GM12878 (cell line): ENCODE results near the gene FNIP1.

Experiments
- CBFB ChIP-seq: IDR thresholded peaks from 2 replicates; pipeline ENCODE4 v1.6.1; 2016; ENCODE audit warnings: antibody characterized with exemption, low read depth
- NFIC ChIP-seq: IDR thresholded peaks from 2 replicates; pipeline ENCODE4 v1.6.1; 2012; ENCODE audit warnings: low read depth, mild to moderate bottlenecking, inconsistent platforms, low read length, moderate library complexity
- RELA ChIP-seq: fragments of 450-650 bp; IDR thresholded peaks from 2 replicates; pipeline ENCODE4 v1.8.0; 2014; ENCODE audit warnings: borderline replicate concordance; ENCODE audit not compliant: partially characterized antibody
- TF ChIP-seq, protein P1 (sequence below), 3 experiments: IDR thresholded peaks in 2 of 3; conservative IDR thresholded peaks in 1 of 3; 2 replicates each; pipeline ENCODE4 v1.5.1; 2011; ENCODE audit warnings: low read depth in 3 of 3, low read length in 3 of 3, mild to moderate bottlenecking in 3 of 3, control low read depth in 2 of 3, moderate library complexity in 2 of 3, inconsistent platforms in 1 of 3, mixed read lengths in 1 of 3; ENCODE audit not compliant: control insufficient read depth in 2 of 3, insufficient read depth in 1 of 3; ENCODE audit errors: extremely low read depth in 1 of 3

DNA sequence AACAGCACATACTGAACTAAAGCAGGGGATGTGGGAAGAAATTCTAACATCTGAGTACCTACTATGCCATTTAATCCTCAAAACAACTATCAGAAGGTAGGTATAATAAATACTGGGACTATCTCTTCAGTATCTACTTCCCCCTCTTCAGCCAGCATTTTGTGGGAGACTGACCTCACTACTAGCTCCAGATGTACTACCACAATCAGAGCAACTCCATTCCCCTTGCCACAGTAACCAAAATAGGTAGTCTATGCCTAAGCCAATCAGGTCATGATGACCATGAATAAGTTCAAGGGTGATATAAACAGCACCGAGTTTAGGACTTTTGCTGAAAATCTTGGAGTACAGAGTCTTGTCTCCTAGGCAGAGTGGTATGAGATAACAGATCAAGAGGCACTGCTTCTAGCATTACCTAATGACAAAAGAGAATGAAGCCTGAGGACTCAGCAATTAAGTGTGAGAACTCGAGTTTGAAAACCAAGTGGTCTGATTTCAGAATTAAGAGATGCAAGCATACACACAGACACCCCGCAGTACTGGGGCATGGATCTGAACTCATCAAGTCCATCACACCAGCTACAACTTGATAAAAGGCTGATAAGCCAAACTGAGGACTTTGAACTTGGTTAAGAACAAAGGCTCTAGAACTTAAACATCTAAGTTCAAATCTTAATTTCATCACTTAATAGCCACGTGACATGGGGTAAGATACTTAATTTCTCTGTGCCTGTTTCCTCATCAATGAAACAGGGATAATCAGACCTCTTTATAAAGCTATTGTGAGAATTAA lies 9.7 kb downstream of the FNIP1 start:
- TF ChIP-seq CBFB: no peak
- TF ChIP-seq RELA: no peak
- TF ChIP-seq, protein P1, sequence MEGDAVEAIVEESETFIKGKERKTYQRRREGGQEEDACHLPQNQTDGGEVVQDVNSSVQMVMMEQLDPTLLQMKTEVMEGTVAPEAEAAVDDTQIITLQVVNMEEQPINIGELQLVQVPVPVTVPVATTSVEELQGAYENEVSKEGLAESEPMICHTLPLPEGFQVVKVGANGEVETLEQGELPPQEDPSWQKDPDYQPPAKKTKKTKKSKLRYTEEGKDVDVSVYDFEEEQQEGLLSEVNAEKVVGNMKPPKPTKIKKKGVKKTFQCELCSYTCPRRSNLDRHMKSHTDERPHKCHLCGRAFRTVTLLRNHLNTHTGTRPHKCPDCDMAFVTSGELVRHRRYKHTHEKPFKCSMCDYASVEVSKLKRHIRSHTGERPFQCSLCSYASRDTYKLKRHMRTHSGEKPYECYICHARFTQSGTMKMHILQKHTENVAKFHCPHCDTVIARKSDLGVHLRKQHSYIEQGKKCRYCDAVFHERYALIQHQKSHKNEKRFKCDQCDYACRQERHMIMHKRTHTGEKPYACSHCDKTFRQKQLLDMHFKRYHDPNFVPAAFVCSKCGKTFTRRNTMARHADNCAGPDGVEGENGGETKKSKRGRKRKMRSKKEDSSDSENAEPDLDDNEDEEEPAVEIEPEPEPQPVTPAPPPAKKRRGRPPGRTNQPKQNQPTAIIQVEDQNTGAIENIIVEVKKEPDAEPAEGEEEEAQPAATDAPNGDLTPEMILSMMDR (IDR thresholded peaks at IDR 0.05 in 2 of 3, conservative IDR thresholded peaks at IDR 0.05 in 1 of 3; ENCODE audit: control insufficient read depth in 2 of 3, extremely low read depth in 1 of 3, insufficient read depth in 1 of 3, low read depth in 3 of 3, low read length in 3 of 3): no peak
- no peak for TF ChIP-seq NFIC
